Caki2 (cell line): ENCODE results near the gene PCDHA13. TPM values are rescaled to one million over a fixed set of nuclear protein-coding genes. Genes with fewer than 3 reads are reported as not detected.
"Not testable (repeated sequence)": the region's sequence is repeated elsewhere in the genome, so short reads cannot be mapped to it uniquely, and the experiment has no call there.

ENCODE experiments used
- DNase-seq: peaks from one replicate; pipeline ENCODE4 v3.0.0-alpha.2; 2015; ENCODE audit warnings: low read depth
- in situ Hi-C: cut with HindIII; loops from 2 replicates; pipeline ENCODE4 v1.10.0; 2016; ENCODE audit warnings: low sequenced_read_pairs, low pct_unique_long_range_greater_than_20kb, mixed read lengths
- total RNA-seq: library from RNA; depleted of rRNA; stranded (reverse); fragments of >200 nt; shearing (Covaris generic); gene quantifications from 2 replicates; pipeline ENCODE4 v1.2.3, GENCODE V29; 2014; ENCODE audit warnings: low replicate concordance

Gene PCDHA13
- total RNA-seq, 1 experiment from 2014 or later = not detected

- no peak for DNase-seq
- in situ Hi-C loops = no loop called here
Observed at GRCh38 chr5:140862441-140863295, 19.3 kb upstream of the PCDHA13 start.

- in situ Hi-C loops = no loop called here
- no peak for DNase-seq
Observed at GRCh38 chr5:140868721-140869554, 13.0 kb upstream of the PCDHA13 start, which contains the start of gene PCDHA11. Gene PCDHA11, plus strand, starts transcription at chr5:140868957. Its CDS starts 147 bp downstream, at chr5:140869104.

GRCh38 chr5:140869555-140869886 is 12.4 kb upstream of the PCDHA13 start:
- in situ Hi-C loops = no loop called here
- no peak for DNase-seq

GRCh38 chr5:140870221-140871201 is 11.4 kb upstream of the PCDHA13 start:
- no peak for DNase-seq
- in situ Hi-C loops = no loop called here

- peak; percentile 6 for DNase-seq
- in situ Hi-C loops = no loop called here
Observed at GRCh38 chr5:140875085-140876065, 6.5 kb upstream of the PCDHA13 start, which contains the start of gene PCDHA12. Gene PCDHA12, plus strand, starts transcription at chr5:140875308. Its CDS starts 165 bp downstream, at chr5:140875473.

- DNase-seq, in situ Hi-C loops: not testable (repeated sequence)
Observed at GRCh38 chr5:140876541-140877261, 5.2 kb upstream of the PCDHA13 start.

GRCh38 chr5:140877262-140877581 is 4.7 kb upstream of the PCDHA13 start:
- no peak for DNase-seq
- in situ Hi-C loops = no loop called here

GRCh38 chr5:140882591-140882899 is 621 bp downstream of the PCDHA13 start:
- in situ Hi-C loops = no loop called here
- DNase-seq = peak; percentile 31

- in situ Hi-C loops = no loop called here
Observed at GRCh38 chr5:140883373-140883772, 1.4 kb downstream of the PCDHA13 start.

GRCh38 chr5:140883927-140884697 is 2.2 kb downstream of the PCDHA13 start:
- DNase-seq = no peak
- in situ Hi-C loops = no loop called here

More at GRCh38 chr5:140883373-140883772, 1.4 kb downstream of the PCDHA13 start:
- no peak for DNase-seq

GRCh38 chr5:140916325-140916724 is 34.4 kb downstream of the PCDHA13 start:
- in situ Hi-C loops = no loop called here
- peak; percentile 4 for DNase-seq

GRCh38 chr5:140923601-140924000 is 41.7 kb downstream of the PCDHA13 start:
- in situ Hi-C loops = no loop called here
- no peak for DNase-seq

- in situ Hi-C loops = no loop called here
- no peak for DNase-seq
Observed at GRCh38 chr5:140925806-140926442, 44.0 kb downstream of the PCDHA13 start, which contains the start of gene PCDHAC1. Gene PCDHAC1, plus strand, starts transcription at chr5:140926299. Its CDS starts 594 bp downstream, at chr5:140926893.

- no peak for DNase-seq
- in situ Hi-C loops = no loop called here
Observed at GRCh38 chr5:140926443-140927227, 44.7 kb downstream of the PCDHA13 start.

GRCh38 chr5:140927228-140927573 is 45.3 kb downstream of the PCDHA13 start:
- in situ Hi-C loops = no loop called here
- no peak for DNase-seq
